Activated CD8-positive, alpha-beta memory T cell treated with anti-CD3 and anti-CD28 coated beads for 48 hours (primary cell): Measurements from ENCODE around the gene WASL.

Source experiments
- DNase-seq, 3 experiments: peaks; one replicate each; pipeline ENCODE4 v3.0.0-alpha.2; 2020; ENCODE audit warnings: low read depth in 2 of 3, low spot score in 2 of 3

WASL gene

GRCh38 chr7:123633553-123633952, 115.2 kb downstream of the WASL start:
- no peak for DNase-seq

GRCh38 chr7:123632808-123633207, 116.0 kb downstream of the WASL start:
- DNase-seq = no peak
